Astrocyte (in vitro differentiated cells and primary cell): ENCODE data around the gene CTBP1. TPM values are rescaled to one million over a fixed set of nuclear protein-coding genes. Genes with fewer than 3 reads are reported as not detected.

Experiments
- total RNA-seq: library from RNA; stranded (reverse); gene quantifications from 2 replicates; pipeline ENCODE4 v1.2.1, GENCODE V29; 2021

Gene CTBP1
- total RNA-seq, 1 donor from 2014 or later = 136 TPM

Other genes with a start within 250 kb of the CTBP1 start
- 64.2 and 64.9 TPM in 2 replicates for gene FGFRL1, start 237.5 kb downstream of the CTBP1 start, total RNA-seq
- gene RNF212, start 135.6 kb downstream of the CTBP1 start, total RNA-seq = 2.0 and 2.2 TPM in 2 replicates
- gene SPON2, start 76.5 kb downstream of the CTBP1 start, total RNA-seq = 47.8 and 55.5 TPM in 2 replicates
- gene MAEA, start 40.8 kb upstream of the CTBP1 start, total RNA-seq = 73.3 and 79.3 TPM in 2 replicates
- 14.2 and 14.8 TPM in 2 replicates for gene UVSSA, start 98.1 kb upstream of the CTBP1 start, total RNA-seq
- gene NKX1-1, start 157.3 kb upstream of the CTBP1 start, total RNA-seq = not detected in 2 replicates